22Rv1 (cell line): ENCODE measurements around the gene NAB2.

ENCODE experiments used
- CTCF ChIP-seq: fragments of 450-650 bp; IDR thresholded peaks from 2 replicates; pipeline ENCODE4 v1.5.1; 2017; ENCODE audit warnings: mild to moderate bottlenecking
- ZFX ChIP-seq: fragments of 450-650 bp; IDR thresholded peaks from 2 replicates; pipeline ENCODE4 v1.6.1; 2017; ENCODE audit warnings: antibody characterized with exemption, borderline replicate concordance

DNA sequence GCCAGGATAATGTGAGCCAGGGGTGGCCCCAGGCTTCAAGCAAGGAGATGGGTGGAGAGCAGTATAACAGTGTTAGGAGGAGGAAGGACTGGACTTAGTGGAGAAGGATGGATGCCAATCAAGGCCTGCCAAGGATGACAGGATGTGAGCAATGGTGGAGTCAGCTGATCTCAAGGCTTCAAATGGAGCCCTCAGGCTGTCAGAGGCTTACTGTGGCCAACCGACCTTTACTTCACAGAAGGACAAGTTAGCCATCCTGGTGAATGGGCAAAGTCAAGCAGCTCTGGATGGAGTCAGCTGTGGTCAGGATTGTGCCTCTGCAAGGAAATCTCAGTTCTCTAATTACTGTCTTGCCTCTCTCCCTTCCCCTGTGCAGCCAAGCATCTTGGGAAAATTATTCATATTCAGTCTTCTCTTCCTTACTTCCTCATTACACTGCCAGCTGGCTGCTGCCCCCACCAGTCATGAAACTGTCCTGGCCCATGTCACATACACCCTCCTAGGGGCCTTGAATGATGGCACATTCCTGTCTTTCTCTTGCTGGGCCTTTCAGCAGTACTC lies 29.9 kb downstream of the NAB2 start:
- TF ChIP-seq CTCF (no peak), ZFX (no peak)
